Activated T-cell treated with anti-CD3 and anti-CD28 coated beads, Interleukin-2, amount 50 U/mL, for 48 hours (primary cell): ENCODE data around the gene PHF1.

Source experiments
- DNase-seq, 2 experiments: peaks; one replicate each; pipeline ENCODE4 v3.0.0-alpha.2; 2020

Gene PHF1

GRCh38 chr6:33418690-33419291, 8.0 kb downstream of the PHF1 start:
- peak; percentile 62 to 67 for DNase-seq

GRCh38 chr6:33419580-33420490, 9.0 kb downstream of the PHF1 start, which contains the start of gene SYNGAP1:
TSS of gene SYNGAP1 (plus strand) at chr6:33420065. CDS start at chr6:33420265, 200 bp downstream.
- DNase-seq: peak; percentile 58 to 66

- DNase-seq: no peak
Measured at GRCh38 chr6:33420491-33421343, 9.9 kb downstream of the PHF1 start.

- no peak for DNase-seq
Measured at GRCh38 chr6:33421344-33421643, 10.5 kb downstream of the PHF1 start.

- no peak for DNase-seq
Measured at GRCh38 chr6:33423777-33424176, 13.0 kb downstream of the PHF1 start.

GRCh38 chr6:33424855-33425667, 14.2 kb downstream of the PHF1 start:
- DNase-seq: peak in 1 of 2 experiments; percentile 35

- peak; percentile 88 to 90 for DNase-seq
Measured at GRCh38 chr6:33425668-33426577, 15.1 kb downstream of the PHF1 start.

- peak; percentile 52 for DNase-seq
Measured at GRCh38 chr6:33426590-33427511, 16.0 kb downstream of the PHF1 start.

GRCh38 chr6:33427585-33428223, 16.9 kb downstream of the PHF1 start:
- DNase-seq: peak; percentile 58 to 71

- peak; percentile 68 to 73 for DNase-seq
Measured at GRCh38 chr6:33428224-33428965, 17.6 kb downstream of the PHF1 start.

- no peak for DNase-seq
Measured at GRCh38 chr6:33428966-33429749, 18.3 kb downstream of the PHF1 start.

- DNase-seq: no peak
Measured at GRCh38 chr6:33429750-33430052, 18.9 kb downstream of the PHF1 start.

- no peak for DNase-seq
Measured at GRCh38 chr6:33430334-33430733, 19.5 kb downstream of the PHF1 start.

GRCh38 chr6:33430991-33431879, 20.4 kb downstream of the PHF1 start:
- DNase-seq: peak; percentile 81 to 85

GRCh38 chr6:33431880-33432541, 21.2 kb downstream of the PHF1 start:
- DNase-seq: no peak

- no peak for DNase-seq
Measured at GRCh38 chr6:33432546-33432945, 21.7 kb downstream of the PHF1 start.
